Measurements from ENCODE around the gene ZNF398.

The ZNF398 gene

DNA sequence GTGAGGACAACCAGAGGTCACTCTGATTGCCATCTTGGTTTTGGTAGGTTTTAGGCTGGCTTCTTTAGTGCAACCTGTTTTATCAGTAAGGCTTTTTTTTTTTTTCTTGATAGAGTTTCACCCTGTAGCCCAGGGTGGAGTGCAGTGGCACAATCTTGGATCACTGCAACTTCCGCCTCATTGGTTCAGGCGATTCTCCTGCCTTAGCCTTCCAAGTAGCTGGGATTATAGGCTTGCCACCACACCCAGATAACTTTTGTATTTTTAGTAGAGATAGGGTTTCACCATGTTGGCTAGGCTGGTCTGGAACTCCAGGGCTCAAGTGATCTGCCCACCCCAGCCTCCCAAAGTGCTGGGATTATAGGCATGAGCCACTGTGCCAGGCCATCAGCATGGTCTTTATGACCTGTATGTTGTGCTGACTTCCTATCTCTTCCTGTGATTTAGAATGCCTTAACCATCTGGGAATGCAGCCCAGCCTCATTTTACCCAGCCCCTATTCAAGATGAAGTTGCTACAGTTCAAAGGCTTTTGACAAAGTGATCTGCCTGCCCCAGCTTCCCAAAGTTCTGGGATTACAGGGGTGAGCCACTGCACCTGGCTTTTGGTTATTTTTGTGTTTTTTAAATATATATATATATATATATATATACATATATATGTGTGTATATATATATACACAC is 14.1 kb upstream of the ZNF398 start:
- Histone ChIP-seq H4K20me1 (ENCODE audit: low read depth, low read length) (no peaks in the 10 kb centered on the region), H3K79me2 (ENCODE audit: insufficient read depth, low read length) (no peaks in the 10 kb centered on the region), H3K27me3 (ENCODE audit: low read length) (no peaks in the 10 kb centered on the region), H3K36me3 (ENCODE audit: low read length) (peaks cover 16% of the 10 kb centered on the region), H3F3A (ENCODE audit: insufficient read depth) (peaks cover 3% of the 10 kb centered on the region; the same call in 1 of the 2 replicates), H3K4me2 (ENCODE audit: low read depth, low read length, poor library complexity, severe bottlenecking) (no peak overlapping the region), H3K9me3 (ENCODE audit: insufficient read depth, low read length) (peaks cover 10% of the 10 kb centered on the region; the same call in 1 of the 2 replicates), H3K27ac (ENCODE audit: low read depth, low read length) (no peak overlapping the region), H3K4me3 (ENCODE audit: insufficient read depth, low read length, poor library complexity, severe bottlenecking) (no peak overlapping the region), H3K9me2 (replicated peaks; ENCODE audit: insufficient read depth, low read length) (no peaks in the 10 kb centered on the region), H3K9ac (ENCODE audit: low read length) (no peak overlapping the region), H2AFZ (ENCODE audit: low read depth, low read length, severe bottlenecking) (no peak overlapping the region)
- TF ChIP-seq CTCF (IDR thresholded peaks at IDR 0.05; ENCODE audit: insufficient read depth, low read length, poor library complexity, severe bottlenecking) (no peak), EZH2phosphoT487 (conservative IDR thresholded peaks at IDR 0.05; ENCODE audit: low read length) (no peak)

DNA sequence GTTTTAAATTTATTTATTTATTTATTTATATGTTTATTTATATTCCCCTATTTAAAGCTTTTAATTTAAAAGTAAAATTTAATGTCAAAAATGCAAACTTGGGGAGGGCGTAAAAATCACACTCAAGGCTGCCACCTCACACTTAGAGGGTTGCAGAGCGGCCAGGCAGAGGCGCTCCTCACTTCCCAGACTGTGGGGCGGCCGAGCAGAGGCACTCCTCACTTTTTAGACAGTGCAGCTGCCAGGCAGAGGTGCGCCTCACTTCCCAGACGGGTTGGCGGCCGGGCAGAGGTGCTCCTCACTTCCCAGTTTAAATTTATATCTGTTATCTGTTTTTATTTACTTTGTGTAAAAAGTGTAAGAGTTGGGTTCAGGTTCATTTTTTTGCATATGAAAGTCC is 11.1 kb upstream of the ZNF398 start:
- Histone ChIP-seq H3K27ac (ENCODE audit: low read depth, low read length) (no peak overlapping the region), H3K79me2 (ENCODE audit: insufficient read depth, low read length) (no peaks in the 10 kb centered on the region), H3K27me3 (ENCODE audit: low read length) (no peaks in the 10 kb centered on the region), H3K9ac (ENCODE audit: low read length) (no peak overlapping the region), H4K20me1 (ENCODE audit: low read depth, low read length) (no peaks in the 10 kb centered on the region), H3K36me3 (ENCODE audit: low read length) (peaks cover 6% of the 10 kb centered on the region), H3K4me3 (ENCODE audit: insufficient read depth, low read length, poor library complexity, severe bottlenecking) (no peak overlapping the region), H3K4me2 (ENCODE audit: low read depth, low read length, poor library complexity, severe bottlenecking) (no peak overlapping the region), H3K9me2 (replicated peaks; ENCODE audit: insufficient read depth, low read length) (no peaks in the 10 kb centered on the region), H2AFZ (ENCODE audit: low read depth, low read length, severe bottlenecking) (no peak overlapping the region), H3K9me3 (ENCODE audit: insufficient read depth, low read length) (peaks cover 2% of the 10 kb centered on the region; the same call in 1 of the 2 replicates), H3F3A (ENCODE audit: insufficient read depth) (peaks cover 4% of the 10 kb centered on the region; the same call in 1 of the 2 replicates)
- TF ChIP-seq CTCF (IDR thresholded peaks at IDR 0.05; ENCODE audit: insufficient read depth, low read length, poor library complexity, severe bottlenecking) (no peak), EZH2phosphoT487 (conservative IDR thresholded peaks at IDR 0.05; ENCODE audit: low read length) (no peak)

- H3K9ac ChIP-seq (ENCODE audit: low read length) = no peak overlapping the region
- no peak for TF ChIP-seq CTCF (IDR thresholded peaks at IDR 0.05; ENCODE audit: insufficient read depth, low read length, poor library complexity, severe bottlenecking)
- TF ChIP-seq EZH2phosphoT487 (conservative IDR thresholded peaks at IDR 0.05; ENCODE audit: low read length) = no peak
- no peak overlapping the region for H2AFZ ChIP-seq (ENCODE audit: low read depth, low read length, severe bottlenecking)
- no peaks in the 10 kb centered on the region for H3K36me3 ChIP-seq (ENCODE audit: low read length)
- H3K9me2 ChIP-seq (replicated peaks; ENCODE audit: insufficient read depth, low read length) = no peaks in the 10 kb centered on the region
- no peaks in the 10 kb centered on the region for H3K9me3 ChIP-seq (ENCODE audit: insufficient read depth, low read length)
- no peaks in the 10 kb centered on the region for H3K27me3 ChIP-seq (ENCODE audit: low read length)
- no peak overlapping the region for H3K4me3 ChIP-seq (ENCODE audit: insufficient read depth, low read length, poor library complexity, severe bottlenecking)
- H4K20me1 ChIP-seq (ENCODE audit: low read depth, low read length) = no peaks in the 10 kb centered on the region
- no peak overlapping the region for H3K27ac ChIP-seq (ENCODE audit: low read depth, low read length)
- H3F3A ChIP-seq (ENCODE audit: insufficient read depth) = peaks cover 20% of the 10 kb centered on the region
- H3K4me2 ChIP-seq (ENCODE audit: low read depth, low read length, poor library complexity, severe bottlenecking) = no peak overlapping the region
- no peaks in the 10 kb centered on the region; the same call in 1 of the 2 replicates for H3K79me2 ChIP-seq (ENCODE audit: insufficient read depth, low read length)
These were observed 6.4 kb upstream of the ZNF398 start for GRCh38 chr7:149140831-149141230.

Measured in SU-DHL-6 (cell line).